Activated CD8-positive, alpha-beta memory T cell treated with anti-CD3 and anti-CD28 coated beads, Interleukin-2, amount 50 U/mL, for 4 hours (primary cell): Measurements from ENCODE around the gene RALGPS2.
"Not testable (repeated sequence)": the region's sequence is repeated elsewhere in the genome, so short reads cannot be mapped to it uniquely, and the experiment has no call there.

ENCODE experiments used
- DNase-seq: peaks from one replicate; pipeline ENCODE4 v3.0.0-alpha.2; 2020

Gene RALGPS2

GRCh38 chr1:178792394-178792793 lies 67.3 kb downstream of the RALGPS2 start:
- DNase-seq, result no peak

- no peak for DNase-seq
Measured at GRCh38 chr1:178796013-178796412, 71.0 kb downstream of the RALGPS2 start.

- DNase-seq, result no peak
Measured at GRCh38 chr1:178797590-178797989, 72.5 kb downstream of the RALGPS2 start.

- DNase-seq, result no peak
Measured at GRCh38 chr1:178798232-178798861, 73.3 kb downstream of the RALGPS2 start.

GRCh38 chr1:178802873-178803272 lies 77.8 kb downstream of the RALGPS2 start:
- DNase-seq, result no peak

- no peak for DNase-seq
Measured at GRCh38 chr1:178806665-178807300, 81.7 kb downstream of the RALGPS2 start.

GRCh38 chr1:178808529-178808928 lies 83.5 kb downstream of the RALGPS2 start:
- DNase-seq, result no peak

- DNase-seq, result no peak
Measured at GRCh38 chr1:178810585-178810984, 85.5 kb downstream of the RALGPS2 start.

- DNase-seq, result no peak
Measured at GRCh38 chr1:178818416-178818815, 93.4 kb downstream of the RALGPS2 start.

- DNase-seq, result no peak
Measured at GRCh38 chr1:178819123-178819522, 94.1 kb downstream of the RALGPS2 start.

GRCh38 chr1:178821134-178821866 lies 96.3 kb downstream of the RALGPS2 start:
- DNase-seq, result no peak

GRCh38 chr1:178825167-178825566 lies 100.1 kb downstream of the RALGPS2 start:
- no peak for DNase-seq

- no peak for DNase-seq
Measured at GRCh38 chr1:178844436-178844835, 119.4 kb downstream of the RALGPS2 start.

GRCh38 chr1:178846306-178846705 lies 121.3 kb downstream of the RALGPS2 start:
- DNase-seq, result no peak

GRCh38 chr1:178847396-178847849 lies 122.4 kb downstream of the RALGPS2 start:
- DNase-seq, result no peak

- DNase-seq, result not testable (repeated sequence)
Measured at GRCh38 chr1:178847919-178848318, 122.9 kb downstream of the RALGPS2 start.

GRCh38 chr1:178849918-178850317 lies 124.9 kb downstream of the RALGPS2 start:
- DNase-seq, result no peak

GRCh38 chr1:178857126-178857525 lies 132.1 kb downstream of the RALGPS2 start:
- DNase-seq, result no peak

GRCh38 chr1:178862416-178862815 lies 137.4 kb downstream of the RALGPS2 start:
- no peak for DNase-seq

- no peak for DNase-seq
Measured at GRCh38 chr1:178862864-178863263, 137.8 kb downstream of the RALGPS2 start.

- DNase-seq, result no peak
Measured at GRCh38 chr1:178864326-178864725, 139.3 kb downstream of the RALGPS2 start.

- DNase-seq, result no peak
Measured at GRCh38 chr1:178867670-178868069, 142.6 kb downstream of the RALGPS2 start.

GRCh38 chr1:178868706-178869105 lies 143.7 kb downstream of the RALGPS2 start:
- DNase-seq, result no peak

GRCh38 chr1:178869119-178869697 lies 144.2 kb downstream of the RALGPS2 start:
- no peak for DNase-seq
